Measurements from ENCODE around the gene INSM1. TPM values are rescaled to one million over a fixed set of nuclear protein-coding genes. Genes with fewer than 3 reads are reported as not detected.

INSM1 gene
- total RNA-seq, 4 donors from 2014 or later: 0.11 to 0.19 TPM; not detected in 2

DNA sequence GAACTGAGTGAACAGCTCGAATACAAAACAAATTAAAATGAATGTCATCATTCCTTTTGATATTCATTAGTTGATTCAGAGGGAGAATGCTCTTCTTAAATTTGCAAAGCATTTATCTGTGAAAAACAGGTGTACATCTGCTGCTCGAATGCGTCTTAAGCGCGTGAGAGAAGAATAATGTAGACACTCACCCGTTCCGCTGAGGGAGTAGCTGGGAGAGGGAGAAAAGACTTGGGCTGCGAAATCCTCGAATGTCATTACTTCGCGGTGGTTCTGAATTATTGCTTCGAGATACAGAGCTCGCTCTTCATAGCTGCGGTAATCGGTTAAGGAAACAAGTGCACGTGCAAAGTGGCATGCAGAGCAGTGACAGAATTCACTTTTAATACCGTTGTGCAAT is 43.9 kb downstream of the INSM1 start:
- no peak overlapping the region for H3K4me3 ChIP-seq (ENCODE audit: low read depth, poor library complexity, severe bottlenecking)
- no peak for DNase-seq (ENCODE audit: low spot score in 2 of 2)
- intact Hi-C loops (cut with DNase I; ENCODE audit: low total_unique reads): no loop called here
- 93 to 96% methylated on average over 17 of the region's 17 CpGs for WGBS, 2 donors
- no peak for TF ChIP-seq POLR2A (IDR thresholded peaks at IDR 0.05)
- TF ChIP-seq, protein P1, sequence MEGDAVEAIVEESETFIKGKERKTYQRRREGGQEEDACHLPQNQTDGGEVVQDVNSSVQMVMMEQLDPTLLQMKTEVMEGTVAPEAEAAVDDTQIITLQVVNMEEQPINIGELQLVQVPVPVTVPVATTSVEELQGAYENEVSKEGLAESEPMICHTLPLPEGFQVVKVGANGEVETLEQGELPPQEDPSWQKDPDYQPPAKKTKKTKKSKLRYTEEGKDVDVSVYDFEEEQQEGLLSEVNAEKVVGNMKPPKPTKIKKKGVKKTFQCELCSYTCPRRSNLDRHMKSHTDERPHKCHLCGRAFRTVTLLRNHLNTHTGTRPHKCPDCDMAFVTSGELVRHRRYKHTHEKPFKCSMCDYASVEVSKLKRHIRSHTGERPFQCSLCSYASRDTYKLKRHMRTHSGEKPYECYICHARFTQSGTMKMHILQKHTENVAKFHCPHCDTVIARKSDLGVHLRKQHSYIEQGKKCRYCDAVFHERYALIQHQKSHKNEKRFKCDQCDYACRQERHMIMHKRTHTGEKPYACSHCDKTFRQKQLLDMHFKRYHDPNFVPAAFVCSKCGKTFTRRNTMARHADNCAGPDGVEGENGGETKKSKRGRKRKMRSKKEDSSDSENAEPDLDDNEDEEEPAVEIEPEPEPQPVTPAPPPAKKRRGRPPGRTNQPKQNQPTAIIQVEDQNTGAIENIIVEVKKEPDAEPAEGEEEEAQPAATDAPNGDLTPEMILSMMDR (IDR thresholded peaks at IDR 0.05): no peak

DNA sequence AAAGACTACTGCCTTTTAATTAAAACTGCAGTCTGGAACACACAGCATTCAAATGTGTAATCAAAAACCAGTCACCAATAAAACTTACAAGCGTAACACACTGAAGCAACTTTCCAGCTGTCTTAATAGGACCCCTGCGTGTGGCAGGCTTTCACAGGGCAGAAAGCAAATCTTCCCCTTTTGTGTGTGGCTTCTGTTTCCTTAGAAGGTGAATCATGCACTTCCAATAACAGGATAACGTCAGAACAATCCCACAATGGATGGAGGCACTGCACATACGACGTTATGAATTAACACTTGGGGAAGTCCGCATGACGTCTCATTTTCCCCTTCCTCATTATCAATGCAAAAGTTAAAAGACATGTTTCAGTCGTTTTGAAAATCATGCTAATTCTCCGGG is 44.8 kb downstream of the INSM1 start:
- WGBS, 2 donors: 70 to 76% methylated on average over 9 of the region's 9 CpGs
- TF ChIP-seq, protein P1 (IDR thresholded peaks at IDR 0.05): no peak
- TF ChIP-seq POLR2A (IDR thresholded peaks at IDR 0.05): no peak
- no peak overlapping the region for H3K4me3 ChIP-seq (ENCODE audit: low read depth, poor library complexity, severe bottlenecking)
- intact Hi-C loops (cut with DNase I; ENCODE audit: low total_unique reads): no loop called here
- DNase-seq (ENCODE audit: low spot score in 2 of 2): no peak

DNA sequence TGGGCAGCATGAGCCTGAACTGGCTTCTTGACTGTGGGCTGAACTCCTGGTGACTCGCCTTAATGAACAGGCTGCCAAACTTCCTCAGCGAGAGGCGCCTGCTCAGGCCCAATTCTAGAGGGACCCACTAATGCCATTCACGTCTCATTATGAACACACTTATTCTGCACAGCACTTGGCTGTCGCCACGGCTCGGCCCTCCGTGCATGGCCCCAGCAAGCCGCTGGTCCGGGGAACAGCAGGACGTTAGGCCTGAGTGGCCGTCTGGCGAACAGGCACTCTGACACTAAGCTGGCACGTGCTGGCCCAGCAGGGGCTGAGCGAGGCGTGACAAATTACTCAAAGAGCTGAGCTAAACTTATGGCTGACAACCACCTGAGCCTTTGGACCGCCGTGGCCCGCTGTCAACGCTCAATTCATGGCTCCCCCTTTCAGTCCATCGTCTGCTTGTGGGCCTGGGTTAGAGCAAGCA is 45.9 kb downstream of the INSM1 start:
- WGBS, 2 donors: 89 to 92% methylated on average over 21 of the region's 21 CpGs
- intact Hi-C loops (cut with DNase I; ENCODE audit: low total_unique reads): no loop called here
- peak in 1 of 2 donors; percentile 78 for DNase-seq (ENCODE audit: low spot score in 2 of 2)
- no peak overlapping the region for H3K4me3 ChIP-seq (ENCODE audit: low read depth, poor library complexity, severe bottlenecking)
- TF ChIP-seq, protein P1 (IDR thresholded peaks at IDR 0.05): no peak
- TF ChIP-seq POLR2A (IDR thresholded peaks at IDR 0.05): no peak

DNA sequence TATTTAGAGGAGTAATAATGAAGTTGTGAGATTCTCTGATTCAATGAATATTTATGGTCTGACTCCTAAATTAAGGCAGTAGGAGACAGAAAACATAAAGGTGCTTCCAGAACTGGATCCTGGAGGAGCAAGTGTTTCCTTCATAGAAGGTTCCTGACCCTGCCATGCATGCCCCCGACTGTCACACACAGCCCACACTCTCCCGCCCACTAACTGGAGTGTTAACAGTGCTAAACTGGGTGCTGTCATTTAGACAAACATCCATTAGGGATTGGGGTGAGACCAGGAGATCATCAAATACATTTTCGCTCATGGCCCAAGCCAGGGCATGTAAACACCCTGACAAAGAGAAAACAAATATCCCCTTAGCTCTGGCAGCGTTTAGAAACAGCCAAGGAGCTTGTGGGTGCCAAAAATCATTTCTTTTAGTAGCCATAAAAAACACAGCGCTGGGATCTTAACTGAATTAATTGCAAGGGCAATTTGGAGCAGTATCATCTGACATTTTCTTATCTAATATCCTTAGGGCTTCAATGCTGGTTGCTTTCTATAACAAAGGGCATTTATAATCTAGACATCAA is 46.8 kb downstream of the INSM1 start:
- no peak for TF ChIP-seq POLR2A (IDR thresholded peaks at IDR 0.05)
- TF ChIP-seq, protein P1 (IDR thresholded peaks at IDR 0.05): no peak
- intact Hi-C loops (cut with DNase I; ENCODE audit: low total_unique reads): no loop called here
- no peak overlapping the region for H3K4me3 ChIP-seq (ENCODE audit: low read depth, poor library complexity, severe bottlenecking)
- 69 to 73% methylated on average over 5 of the region's 5 CpGs for WGBS, 2 donors
- DNase-seq (ENCODE audit: low spot score in 2 of 2): no peak

DNA sequence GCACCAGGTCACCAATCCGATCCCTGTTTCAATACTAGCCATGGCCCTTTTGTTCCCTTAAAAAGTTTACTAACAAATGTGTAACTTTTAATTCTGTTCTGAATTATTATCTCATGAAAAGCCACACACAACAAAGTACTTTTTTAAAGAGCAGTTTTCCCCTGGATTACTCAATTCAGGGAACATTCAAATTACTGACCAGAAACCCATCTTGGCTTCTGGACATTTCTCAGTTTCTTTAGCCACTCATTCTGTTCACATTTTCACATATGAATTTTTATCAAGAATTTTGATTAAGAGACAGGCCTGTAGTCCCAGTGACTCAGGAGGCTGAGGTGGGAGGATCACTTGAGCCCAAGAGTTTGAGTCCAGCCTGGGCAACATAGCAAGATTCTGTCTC is 47.4 kb downstream of the INSM1 start:
- intact Hi-C loops (cut with DNase I; ENCODE audit: low total_unique reads): no loop called here
- H3K4me3 ChIP-seq (ENCODE audit: low read depth, poor library complexity, severe bottlenecking): no peak overlapping the region
- DNase-seq (ENCODE audit: low spot score in 2 of 2): no peak
- no peak for TF ChIP-seq POLR2A (IDR thresholded peaks at IDR 0.05)
- TF ChIP-seq, protein P1 (IDR thresholded peaks at IDR 0.05): no peak
- WGBS, 2 donors: 85 to 92% methylated on average over 1 of the region's 1 CpG
